Neural cell (in vitro differentiated cells): ENCODE results near the gene SLC25A21. TPM values are rescaled to one million over a fixed set of nuclear protein-coding genes. Genes with fewer than 3 reads are reported as not detected.

Experiments used
- H2AFZ ChIP-seq: fragments of 200-600, 300-800 bp; sonication (generic), shearing (Covaris generic); 2 replicates; pipeline ENCODE4 v1.6.0; 2014; ENCODE audit warnings: low read depth, mild to moderate bottlenecking, antibody characterized with exemption, low read length, moderate library complexity
- H3F3A ChIP-seq: fragments of 200-600 bp; shearing (Covaris generic); 2 replicates; pipeline ENCODE4 v1.6.1; 2016; ENCODE audit warnings: mild to moderate bottlenecking, moderate library complexity, mixed read lengths, antibody characterized with exemption, low read length; ENCODE audit not compliant: insufficient read depth, poor library complexity, severe bottlenecking
- H3K27ac ChIP-seq: fragments of 200-600, 300-800 bp; sonication (generic), shearing (Covaris generic); 2 replicates; pipeline ENCODE4 v1.5.1; 2014; ENCODE audit warnings: mild to moderate bottlenecking, low read length, moderate library complexity
- H3K27me3 ChIP-seq: fragments of 300-800, 200-600 bp; sonication (generic), shearing (Covaris generic); 2 replicates; pipeline ENCODE4 v1.6.0; 2014; ENCODE audit warnings: mild to moderate bottlenecking, low read depth, low read length, moderate library complexity; ENCODE audit not compliant: insufficient read depth
- H3K36me3 ChIP-seq: fragments of 300-800, 200-600 bp; sonication (generic), shearing (Covaris generic); 2 replicates; pipeline ENCODE4 v1.5.1; 2014; ENCODE audit warnings: mild to moderate bottlenecking, antibody characterized with exemption, low read length, moderate library complexity; ENCODE audit not compliant: insufficient read depth
- H3K4me2 ChIP-seq: fragments of 300-800, 200-600 bp; sonication (generic), shearing (Covaris generic); 2 replicates; pipeline ENCODE4 v1.6.0; 2014; ENCODE audit warnings: mild to moderate bottlenecking, low read length
- H3K4me3 ChIP-seq: fragments of 300-800, 200-600 bp; sonication (generic), shearing (Covaris generic); 2 replicates; pipeline ENCODE4 v1.5.1; 2014; ENCODE audit warnings: mild to moderate bottlenecking, low read length, moderate library complexity
- H3K79me2 ChIP-seq: fragments of 200-600 bp; shearing (Covaris generic); replicated peaks from 2 replicates; pipeline ENCODE4 v1.6.0; 2014; ENCODE audit warnings: mild to moderate bottlenecking, low read length, moderate library complexity; ENCODE audit not compliant: insufficient read depth
- H3K9ac ChIP-seq: fragments of 300-800, 200-600 bp; sonication (generic), shearing (Covaris generic); 2 replicates; pipeline ENCODE4 v1.6.1; 2016; ENCODE audit warnings: mild to moderate bottlenecking, low read length, mixed read lengths
- H3K9me2 ChIP-seq: fragments of 200-600 bp; shearing (Covaris generic); 2 replicates; pipeline ENCODE4 v1.6.1; 2016; ENCODE audit warnings: mild to moderate bottlenecking, low read length, mixed read lengths; ENCODE audit not compliant: insufficient read depth
- H3K9me3 ChIP-seq: fragments of 200-600, 300-800 bp; sonication (generic), shearing (Covaris generic); 2 replicates; pipeline ENCODE4 v1.6.1; 2016; ENCODE audit warnings: mild to moderate bottlenecking, mixed run types, low read length, moderate library complexity, mixed read lengths
- H4K20me1 ChIP-seq: fragments of 200-600 bp; shearing (Covaris generic); 2 replicates; pipeline ENCODE4 v1.6.1; 2016; ENCODE audit warnings: mild to moderate bottlenecking, mixed run types; ENCODE audit not compliant: insufficient read depth
- EZH2 ChIP-seq: fragments of 200-600, 300-800 bp; shearing (Covaris generic), sonication (generic); IDR thresholded peaks from 2 replicates; pipeline ENCODE4 v1.6.1; 2014; ENCODE audit warnings: antibody characterized with exemption, low read length, borderline replicate concordance, mild to moderate bottlenecking; ENCODE audit not compliant: insufficient read depth, poor library complexity, severe bottlenecking
- MXI1 ChIP-seq: fragments of 450-650 bp; conservative IDR thresholded peaks from 2 replicates; pipeline ENCODE4 v1.6.1; 2014; ENCODE audit warnings: antibody characterized with exemption, mild to moderate bottlenecking; ENCODE audit not compliant: poor library complexity, severe bottlenecking
- POLR2AphosphoS5 ChIP-seq: IDR thresholded peaks from 2 replicates; pipeline ENCODE4 v1.6.1; 2012
- RAD21 ChIP-seq: fragments of 450-650 bp; conservative IDR thresholded peaks from 2 replicates; pipeline ENCODE4 v1.6.1; 2014; ENCODE audit warnings: antibody characterized with exemption, mild to moderate bottlenecking, moderate library complexity
- polyA plus RNA-seq: library from polyadenylated mRNA; depleted of rRNA; stranded (reverse); fragments of >200 nt; gene quantifications from 2 replicates; pipeline ENCODE4 v1.2.3, GENCODE V29; 2014
- TF ChIP-seq, protein P1 (sequence below): IDR thresholded peaks from 2 replicates; pipeline ENCODE4 v1.6.1; 2012; ENCODE audit warnings: borderline replicate concordance
- TF ChIP-seq, protein P2 (sequence below): fragments of 450-650 bp; IDR thresholded peaks from 2 replicates; pipeline ENCODE4 v1.5.1; 2014; ENCODE audit warnings: antibody characterized with exemption, mild to moderate bottlenecking, moderate library complexity; ENCODE audit not compliant: poor library complexity, severe bottlenecking

The SLC25A21 gene
- polyA plus RNA-seq, 1 donor from 2014 or later, result 0.35 TPM

DNA sequence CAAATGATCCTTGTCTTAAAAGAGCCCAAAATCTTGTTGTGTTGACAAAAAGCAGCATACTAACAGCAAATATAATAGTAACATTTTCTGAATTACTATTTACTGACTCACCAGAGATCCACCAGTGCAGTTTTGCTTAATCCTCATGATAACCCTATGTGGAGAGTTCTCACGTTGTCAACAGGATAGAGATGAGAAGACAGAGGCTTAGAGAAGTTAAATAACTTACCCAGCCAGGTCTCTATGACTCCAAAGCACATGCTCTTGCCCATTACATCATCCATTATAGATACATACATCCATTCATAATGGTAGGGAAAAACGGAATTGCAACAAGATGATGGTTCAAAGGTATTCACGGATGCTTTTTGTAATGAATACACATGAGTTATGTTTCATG is 398.8 kb downstream of the SLC25A21 start:
- H3K9ac ChIP-seq, result no peak overlapping the region
- H3K4me2 ChIP-seq, result no peak overlapping the region
- H3K9me2 ChIP-seq, result no peaks in the 10 kb centered on the region
- H3K4me3 ChIP-seq, result no peak overlapping the region
- H4K20me1 ChIP-seq, result no peaks in the 10 kb centered on the region
- no peaks in the 10 kb centered on the region for H3K27me3 ChIP-seq
- no peak overlapping the region for H2AFZ ChIP-seq
- TF ChIP-seq EZH2 (no peak), MXI1 (no peak), POLR2AphosphoS5 (no peak)
- TF ChIP-seq, protein P1, sequence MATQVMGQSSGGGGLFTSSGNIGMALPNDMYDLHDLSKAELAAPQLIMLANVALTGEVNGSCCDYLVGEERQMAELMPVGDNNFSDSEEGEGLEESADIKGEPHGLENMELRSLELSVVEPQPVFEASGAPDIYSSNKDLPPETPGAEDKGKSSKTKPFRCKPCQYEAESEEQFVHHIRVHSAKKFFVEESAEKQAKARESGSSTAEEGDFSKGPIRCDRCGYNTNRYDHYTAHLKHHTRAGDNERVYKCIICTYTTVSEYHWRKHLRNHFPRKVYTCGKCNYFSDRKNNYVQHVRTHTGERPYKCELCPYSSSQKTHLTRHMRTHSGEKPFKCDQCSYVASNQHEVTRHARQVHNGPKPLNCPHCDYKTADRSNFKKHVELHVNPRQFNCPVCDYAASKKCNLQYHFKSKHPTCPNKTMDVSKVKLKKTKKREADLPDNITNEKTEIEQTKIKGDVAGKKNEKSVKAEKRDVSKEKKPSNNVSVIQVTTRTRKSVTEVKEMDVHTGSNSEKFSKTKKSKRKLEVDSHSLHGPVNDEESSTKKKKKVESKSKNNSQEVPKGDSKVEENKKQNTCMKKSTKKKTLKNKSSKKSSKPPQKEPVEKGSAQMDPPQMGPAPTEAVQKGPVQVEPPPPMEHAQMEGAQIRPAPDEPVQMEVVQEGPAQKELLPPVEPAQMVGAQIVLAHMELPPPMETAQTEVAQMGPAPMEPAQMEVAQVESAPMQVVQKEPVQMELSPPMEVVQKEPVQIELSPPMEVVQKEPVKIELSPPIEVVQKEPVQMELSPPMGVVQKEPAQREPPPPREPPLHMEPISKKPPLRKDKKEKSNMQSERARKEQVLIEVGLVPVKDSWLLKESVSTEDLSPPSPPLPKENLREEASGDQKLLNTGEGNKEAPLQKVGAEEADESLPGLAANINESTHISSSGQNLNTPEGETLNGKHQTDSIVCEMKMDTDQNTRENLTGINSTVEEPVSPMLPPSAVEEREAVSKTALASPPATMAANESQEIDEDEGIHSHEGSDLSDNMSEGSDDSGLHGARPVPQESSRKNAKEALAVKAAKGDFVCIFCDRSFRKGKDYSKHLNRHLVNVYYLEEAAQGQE, result no peak
- H3F3A ChIP-seq, result no peaks in the 10 kb centered on the region
- H3K79me2 ChIP-seq, result no peaks in the 10 kb centered on the region
- H3K9me3 ChIP-seq, result no peaks in the 10 kb centered on the region
- H3K27ac ChIP-seq, result no peak overlapping the region
- H3K36me3 ChIP-seq, result no peaks in the 10 kb centered on the region

DNA sequence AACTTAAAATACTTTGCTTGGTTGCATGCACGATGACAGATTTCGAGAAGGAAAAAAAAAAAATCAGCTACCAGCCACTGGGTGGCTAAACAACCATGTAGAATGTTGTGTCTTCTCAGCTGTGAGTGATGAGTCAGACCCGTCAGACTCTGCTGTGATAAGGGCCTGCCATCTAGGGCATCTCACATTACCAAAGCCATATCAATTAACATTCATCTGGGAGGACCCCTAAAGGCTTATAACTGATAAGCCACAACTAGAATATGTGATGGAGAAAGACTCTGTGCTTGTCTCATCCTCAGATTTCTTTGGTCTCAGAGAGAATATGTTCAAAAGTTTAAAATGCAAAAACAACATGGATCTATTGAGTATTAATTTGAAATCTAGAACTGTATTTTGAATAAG is 399.3 kb downstream of the SLC25A21 start:
- Histone ChIP-seq H3K79me2 (no peaks in the 10 kb centered on the region), H3K36me3 (no peaks in the 10 kb centered on the region), H3K27ac (no peak overlapping the region), H3F3A (no peaks in the 10 kb centered on the region), H3K4me2 (no peak overlapping the region), H4K20me1 (no peaks in the 10 kb centered on the region), H3K4me3 (no peak overlapping the region), H3K27me3 (no peaks in the 10 kb centered on the region), H2AFZ (no peak overlapping the region), H3K9me2 (no peaks in the 10 kb centered on the region), H3K9me3 (no peaks in the 10 kb centered on the region), H3K9ac (no peak overlapping the region)
- TF ChIP-seq RAD21 (no peak), POLR2AphosphoS5 (no peak), MXI1 (no peak)
- TF ChIP-seq, protein P2, sequence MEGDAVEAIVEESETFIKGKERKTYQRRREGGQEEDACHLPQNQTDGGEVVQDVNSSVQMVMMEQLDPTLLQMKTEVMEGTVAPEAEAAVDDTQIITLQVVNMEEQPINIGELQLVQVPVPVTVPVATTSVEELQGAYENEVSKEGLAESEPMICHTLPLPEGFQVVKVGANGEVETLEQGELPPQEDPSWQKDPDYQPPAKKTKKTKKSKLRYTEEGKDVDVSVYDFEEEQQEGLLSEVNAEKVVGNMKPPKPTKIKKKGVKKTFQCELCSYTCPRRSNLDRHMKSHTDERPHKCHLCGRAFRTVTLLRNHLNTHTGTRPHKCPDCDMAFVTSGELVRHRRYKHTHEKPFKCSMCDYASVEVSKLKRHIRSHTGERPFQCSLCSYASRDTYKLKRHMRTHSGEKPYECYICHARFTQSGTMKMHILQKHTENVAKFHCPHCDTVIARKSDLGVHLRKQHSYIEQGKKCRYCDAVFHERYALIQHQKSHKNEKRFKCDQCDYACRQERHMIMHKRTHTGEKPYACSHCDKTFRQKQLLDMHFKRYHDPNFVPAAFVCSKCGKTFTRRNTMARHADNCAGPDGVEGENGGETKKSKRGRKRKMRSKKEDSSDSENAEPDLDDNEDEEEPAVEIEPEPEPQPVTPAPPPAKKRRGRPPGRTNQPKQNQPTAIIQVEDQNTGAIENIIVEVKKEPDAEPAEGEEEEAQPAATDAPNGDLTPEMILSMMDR, result no peak
- TF ChIP-seq, protein P1, result no peak
